C4-2B (cell line): Measurements from ENCODE around the gene ERCC6L2.

ENCODE experiments used
- H3K27ac ChIP-seq: fragments of 450-650 bp; 2 replicates; pipeline ENCODE4 v1.5.1; 2017
- CTCF ChIP-seq: fragments of 450-650 bp; conservative IDR thresholded peaks from 2 replicates; pipeline ENCODE4 v1.5.1; 2017; ENCODE audit warnings: mild to moderate bottlenecking
- ZFX ChIP-seq: fragments of 450-650 bp; IDR thresholded peaks from 2 replicates; pipeline ENCODE4 v1.6.1; 2017

ERCC6L2 gene

GRCh38 chr9:95879591-95879990, 4.1 kb downstream of the ERCC6L2 start:
- no peak for TF ChIP-seq CTCF
- TF ChIP-seq ZFX = no peak
- no peak overlapping the region for H3K27ac ChIP-seq

GRCh38 chr9:95880021-95880690, 4.7 kb downstream of the ERCC6L2 start:
- no peak for TF ChIP-seq CTCF
- TF ChIP-seq ZFX = no peak
- H3K27ac ChIP-seq = no peak overlapping the region

GRCh38 chr9:95887926-95888497, 12.5 kb downstream of the ERCC6L2 start:
- H3K27ac ChIP-seq = no peak overlapping the region
- no peak for TF ChIP-seq ZFX
- no peak for TF ChIP-seq CTCF

GRCh38 chr9:95890594-95890993, 15.1 kb downstream of the ERCC6L2 start:
- H3K27ac ChIP-seq = no peak overlapping the region
- no peak for TF ChIP-seq CTCF
- TF ChIP-seq ZFX = no peak

- H3K27ac ChIP-seq = no peak overlapping the region
- no peak for TF ChIP-seq CTCF
- TF ChIP-seq ZFX = no peak
These were observed 15.7 kb downstream of the ERCC6L2 start for GRCh38 chr9:95891067-95891671.

- TF ChIP-seq ZFX (no peak), CTCF (no peak)
- no peak overlapping the region for H3K27ac ChIP-seq
These were observed 17.2 kb downstream of the ERCC6L2 start for GRCh38 chr9:95892690-95893089.

GRCh38 chr9:95896580-95896979, 21.1 kb downstream of the ERCC6L2 start:
- TF ChIP-seq ZFX (no peak), CTCF (no peak)

More at GRCh38 chr9:95896580-95896979, 21.1 kb downstream of the ERCC6L2 start:
- no peak overlapping the region for H3K27ac ChIP-seq
